OCI-M2 (cell line): ENCODE data around the gene GAGE12C.
"Not testable (repeated sequence)": the region's sequence is repeated elsewhere in the genome, so short reads cannot be mapped to it uniquely, and the experiment has no call there.

Source experiments
- DNase-seq: peaks from one replicate; lab custom pipeline; 2025; ENCODE audit not compliant: unreplicated experiment; lab: John Stamatoyannopoulos, UW

GAGE12C gene, protein sequence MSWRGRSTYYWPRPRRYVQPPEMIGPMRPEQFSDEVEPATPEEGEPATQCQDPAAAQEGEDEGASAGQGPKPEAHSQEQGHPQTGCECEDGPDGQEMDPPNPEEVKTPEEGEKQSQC

DNA sequence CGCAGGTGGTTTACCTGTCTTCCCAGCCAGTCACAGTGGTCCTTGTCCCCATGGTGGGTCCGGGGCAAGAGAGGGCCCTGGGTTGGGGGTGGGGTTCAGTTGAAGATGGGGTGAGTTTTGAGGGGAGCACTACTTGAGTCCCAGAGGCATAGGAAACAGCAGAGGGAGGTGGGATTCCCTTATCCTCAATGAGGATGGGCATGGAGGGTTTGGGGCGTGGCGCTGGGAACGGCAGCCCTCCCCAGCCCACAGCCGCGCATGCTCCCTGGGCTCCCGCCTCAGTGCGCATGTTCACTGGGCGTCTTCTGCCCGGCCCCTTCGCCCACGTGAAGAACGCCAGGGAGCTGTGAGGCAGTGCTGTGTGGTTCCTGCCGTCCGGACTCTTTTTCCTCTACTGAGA, at the start of gene GAGE12C:
Gene GAGE12C (plus strand): TSS at position 301 of the 400 bp plus-strand sequence. CDS start 1,155 bp downstream, outside the sequence.
- DNase-seq = not testable (repeated sequence)

DNA sequence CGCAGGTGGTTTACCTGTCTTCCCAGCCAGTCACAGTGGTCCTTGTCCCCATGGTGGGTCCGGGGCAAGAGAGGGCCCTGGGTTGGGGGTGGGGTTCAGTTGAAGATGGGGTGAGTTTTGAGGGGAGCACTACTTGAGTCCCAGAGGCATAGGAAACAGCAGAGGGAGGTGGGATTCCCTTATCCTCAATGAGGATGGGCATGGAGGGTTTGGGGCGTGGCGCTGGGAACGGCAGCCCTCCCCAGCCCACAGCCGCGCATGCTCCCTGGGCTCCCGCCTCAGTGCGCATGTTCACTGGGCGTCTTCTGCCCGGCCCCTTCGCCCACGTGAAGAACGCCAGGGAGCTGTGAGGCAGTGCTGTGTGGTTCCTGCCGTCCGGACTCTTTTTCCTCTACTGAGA, 9.5 kb downstream of the GAGE12C start, which contains the start of gene GAGE12D:
Gene GAGE12D (plus strand): TSS at position 301 of the 400 bp plus-strand sequence. CDS start 1,155 bp downstream, outside the sequence.
- DNase-seq = not testable (repeated sequence)

DNA sequence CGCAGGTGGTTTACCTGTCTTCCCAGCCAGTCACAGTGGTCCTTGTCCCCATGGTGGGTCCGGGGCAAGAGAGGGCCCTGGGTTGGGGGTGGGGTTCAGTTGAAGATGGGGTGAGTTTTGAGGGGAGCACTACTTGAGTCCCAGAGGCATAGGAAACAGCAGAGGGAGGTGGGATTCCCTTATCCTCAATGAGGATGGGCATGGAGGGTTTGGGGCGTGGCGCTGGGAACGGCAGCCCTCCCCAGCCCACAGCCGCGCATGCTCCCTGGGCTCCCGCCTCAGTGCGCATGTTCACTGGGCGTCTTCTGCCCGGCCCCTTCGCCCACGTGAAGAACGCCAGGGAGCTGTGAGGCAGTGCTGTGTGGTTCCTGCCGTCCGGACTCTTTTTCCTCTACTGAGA, 19.0 kb downstream of the GAGE12C start, which contains the start of gene GAGE12E:
Gene GAGE12E (plus strand): TSS at position 301 of the 400 bp plus-strand sequence. CDS start 1,155 bp downstream, outside the sequence.
- DNase-seq = not testable (repeated sequence)

DNA sequence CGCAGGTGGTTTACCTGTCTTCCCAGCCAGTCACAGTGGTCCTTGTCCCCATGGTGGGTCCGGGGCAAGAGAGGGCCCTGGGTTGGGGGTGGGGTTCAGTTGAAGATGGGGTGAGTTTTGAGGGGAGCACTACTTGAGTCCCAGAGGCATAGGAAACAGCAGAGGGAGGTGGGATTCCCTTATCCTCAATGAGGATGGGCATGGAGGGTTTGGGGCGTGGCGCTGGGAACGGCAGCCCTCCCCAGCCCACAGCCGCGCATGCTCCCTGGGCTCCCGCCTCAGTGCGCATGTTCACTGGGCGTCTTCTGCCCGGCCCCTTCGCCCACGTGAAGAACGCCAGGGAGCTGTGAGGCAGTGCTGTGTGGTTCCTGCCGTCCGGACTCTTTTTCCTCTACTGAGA, 28.6 kb downstream of the GAGE12C start, which contains the start of gene GAGE12F:
Gene GAGE12F (plus strand): TSS at position 301 of the 400 bp plus-strand sequence. CDS start 1,155 bp downstream, outside the sequence.
- DNase-seq = not testable (repeated sequence)

DNA sequence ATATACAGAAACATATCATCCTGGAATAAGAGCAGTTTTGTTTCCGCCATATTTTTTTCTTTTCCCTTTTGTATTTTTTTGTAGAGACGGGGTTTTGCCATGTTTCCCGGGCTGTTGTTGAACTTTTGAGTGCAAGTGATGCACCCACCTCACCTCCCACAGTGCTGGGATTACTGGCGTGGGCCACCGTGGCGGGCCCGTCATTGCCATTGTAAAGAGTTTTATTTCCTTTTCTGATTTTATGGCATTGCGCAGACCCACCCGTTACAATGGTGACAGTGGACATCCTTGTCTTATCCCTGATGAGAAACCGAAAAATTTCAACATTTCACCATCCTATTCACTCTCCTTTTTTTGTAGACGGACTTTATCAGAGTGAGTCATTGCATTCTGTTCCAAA, 36.8 kb downstream of the GAGE12C start:
- not testable (repeated sequence) for DNase-seq

DNA sequence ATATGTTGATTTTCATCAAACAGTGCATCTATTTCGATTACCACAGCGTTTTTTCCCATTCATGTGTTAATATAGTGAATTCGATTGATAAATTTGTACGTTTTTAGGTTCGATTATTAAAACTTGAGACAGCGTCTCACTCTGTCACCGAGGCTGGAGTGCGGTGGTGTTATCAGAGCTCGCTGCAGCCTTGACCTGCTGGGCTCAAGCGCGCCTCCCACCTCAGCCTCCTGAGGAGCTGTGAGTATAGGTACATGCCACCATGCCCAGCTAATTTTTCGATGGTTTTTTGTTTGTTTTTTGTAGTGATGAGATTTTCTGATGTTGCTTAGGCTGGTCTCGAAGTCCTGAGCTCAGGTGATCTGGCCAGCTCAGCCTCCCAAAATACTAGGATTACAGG, 37.2 kb downstream of the GAGE12C start:
- not testable (repeated sequence) for DNase-seq

DNA sequence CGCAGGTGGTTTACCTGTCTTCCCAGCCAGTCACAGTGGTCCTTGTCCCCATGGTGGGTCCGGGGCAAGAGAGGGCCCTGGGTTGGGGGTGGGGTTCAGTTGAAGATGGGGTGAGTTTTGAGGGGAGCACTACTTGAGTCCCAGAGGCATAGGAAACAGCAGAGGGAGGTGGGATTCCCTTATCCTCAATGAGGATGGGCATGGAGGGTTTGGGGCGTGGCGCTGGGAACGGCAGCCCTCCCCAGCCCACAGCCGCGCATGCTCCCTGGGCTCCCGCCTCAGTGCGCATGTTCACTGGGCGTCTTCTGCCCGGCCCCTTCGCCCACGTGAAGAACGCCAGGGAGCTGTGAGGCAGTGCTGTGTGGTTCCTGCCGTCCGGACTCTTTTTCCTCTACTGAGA, 38.1 kb downstream of the GAGE12C start, which contains the start of gene GAGE12G:
Gene GAGE12G (plus strand): TSS at position 301 of the 400 bp plus-strand sequence. CDS start 1,155 bp downstream, outside the sequence.
- not testable (repeated sequence) for DNase-seq

DNA sequence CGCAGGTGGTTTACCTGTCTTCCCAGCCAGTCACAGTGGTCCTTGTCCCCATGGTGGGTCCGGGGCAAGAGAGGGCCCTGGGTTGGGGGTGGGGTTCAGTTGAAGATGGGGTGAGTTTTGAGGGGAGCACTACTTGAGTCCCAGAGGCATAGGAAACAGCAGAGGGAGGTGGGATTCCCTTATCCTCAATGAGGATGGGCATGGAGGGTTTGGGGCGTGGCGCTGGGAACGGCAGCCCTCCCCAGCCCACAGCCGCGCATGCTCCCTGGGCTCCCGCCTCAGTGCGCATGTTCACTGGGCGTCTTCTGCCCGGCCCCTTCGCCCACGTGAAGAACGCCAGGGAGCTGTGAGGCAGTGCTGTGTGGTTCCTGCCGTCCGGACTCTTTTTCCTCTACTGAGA, 47.7 kb downstream of the GAGE12C start, which contains the start of gene GAGE12H:
Gene GAGE12H (plus strand): TSS at position 301 of the 400 bp plus-strand sequence. CDS start 1,155 bp downstream, outside the sequence.
- DNase-seq = not testable (repeated sequence)
